IMR-90 (cell line): ENCODE results near the gene MLLT3. TPM values are rescaled to one million over a fixed set of nuclear protein-coding genes. Genes with fewer than 3 reads are reported as not detected.

Experiments
- ATAC-seq: fragments of 200-7000 bp; cut with Tn5 transposase; 2 replicates; pipeline ENCODE4 v1.9.1; 2020; ENCODE audit warnings: low read depth, mild to moderate bottlenecking, moderate library complexity
- BruUV-seq: library from RNA; stranded (reverse); fragments of 400-500 nt; replicated peaks from 2 replicates; lab custom pipeline; 2021; lab: Mats Ljungman, UMichigan
- CTCF ChIA-PET: fragments of 300-600 bp; formaldehyde crosslinking; extraction: SDS; loops from one replicate; lab custom pipeline; 2021; ENCODE audit warnings: antibody characterized with exemption; lab: Yijun Ruan, JAX
- POLR2A ChIA-PET: fragments of 300-600 bp; sonication (Branson Sonifier 250); formaldehyde crosslinking; loops from one replicate; lab custom pipeline; 2022; ENCODE audit warnings: antibody characterized with exemption; ENCODE audit not compliant: unreplicated experiment; lab: Charles Lee
- DNase-seq: peaks from one replicate; pipeline ENCODE4 v3.0.0; 2013
- H2AFZ ChIP-seq: replicated peaks from 2 replicates; pipeline ENCODE3; 2013; ENCODE audit warnings: low read length, mild to moderate bottlenecking; ENCODE audit not compliant: poor library complexity
- H2AK5ac ChIP-seq: 2 replicates; pipeline ENCODE4 v1.6.1; 2013; ENCODE audit warnings: low read depth, low read length, inconsistent platforms
- H2AK9ac ChIP-seq: replicated peaks from 2 replicates; pipeline ENCODE3; 2013; ENCODE audit warnings: mild to moderate bottlenecking, low read depth, low read length, moderate library complexity; ENCODE audit not compliant: poor library complexity
- H2BK120ac ChIP-seq: 2 replicates; pipeline ENCODE4 v1.6.1; 2013; ENCODE audit warnings: low read depth, low read length, inconsistent platforms
- H2BK15ac ChIP-seq: 3 replicates; pipeline ENCODE4 v1.6.1; 2013; ENCODE audit warnings: low read depth, low read length, inconsistent platforms
- H2BK20ac ChIP-seq: 2 replicates; pipeline ENCODE4 v1.6.1; 2013; ENCODE audit warnings: low read depth, mild to moderate bottlenecking, inconsistent platforms, low read length, moderate library complexity
- H2BK5ac ChIP-seq: 2 replicates; pipeline ENCODE4 v1.6.1; 2013; ENCODE audit warnings: mild to moderate bottlenecking, low read depth, low read length, inconsistent platforms; ENCODE audit not compliant: poor library complexity, severe bottlenecking
- H3K14ac ChIP-seq: replicated peaks from 2 replicates; pipeline ENCODE4 v1.6.1; 2013; ENCODE audit warnings: low read depth, low read length, inconsistent platforms
- H3K18ac ChIP-seq: 2 replicates; pipeline ENCODE4 v1.6.1; 2013; ENCODE audit warnings: low read depth, low read length, control low read depth
- H3K23ac ChIP-seq: 2 replicates; pipeline ENCODE4 v1.6.1; 2013; ENCODE audit warnings: low read depth, low read length, inconsistent platforms
- H3K27ac ChIP-seq: 2 replicates; pipeline ENCODE4 v1.5.1; 2013; ENCODE audit warnings: mild to moderate bottlenecking, control low read depth, low read length; ENCODE audit not compliant: insufficient read depth
- H3K27me3 ChIP-seq: 2 replicates; pipeline ENCODE4 v1.6.1; 2013; ENCODE audit warnings: low read length; ENCODE audit not compliant: control insufficient read depth, insufficient read depth
- H3K36me3 ChIP-seq: 2 replicates; pipeline ENCODE4 v1.6.1; 2013; ENCODE audit warnings: low read length, mixed read lengths; ENCODE audit not compliant: control insufficient read depth, insufficient read depth
- H3K4ac ChIP-seq: 2 replicates; pipeline ENCODE4 v1.6.1; 2013; ENCODE audit warnings: low read depth, low read length, inconsistent platforms
- H3K4me1 ChIP-seq: 2 replicates; pipeline ENCODE4 v1.6.1; 2013; ENCODE audit warnings: low read length, mixed read lengths; ENCODE audit not compliant: control insufficient read depth, insufficient read depth
- H3K4me2 ChIP-seq: 2 replicates; pipeline ENCODE4 v1.6.1; 2013; ENCODE audit warnings: low read depth, mild to moderate bottlenecking, control low read depth, low read length, moderate library complexity
- H3K4me3 ChIP-seq: 2 replicates; pipeline ENCODE4 v1.5.1; 2013; ENCODE audit warnings: low read depth, mild to moderate bottlenecking, control low read depth, low read length, moderate library complexity; ENCODE audit not compliant: insufficient read depth
- H3K56ac ChIP-seq: 2 replicates; pipeline ENCODE4 v1.6.1; 2013; ENCODE audit warnings: low read length, inconsistent platforms; ENCODE audit not compliant: insufficient read depth; ENCODE audit errors: extremely low read depth
- H3K79me1 ChIP-seq, 2 experiments: 2 replicates each; pipeline ENCODE4 v1.6.1; 2013; ENCODE audit warnings: low read length in 2 of 2, inconsistent platforms in 1 of 2, low read depth in 1 of 2
- H3K9ac ChIP-seq: 2 replicates; pipeline ENCODE4 v1.6.1; 2013; ENCODE audit warnings: low read depth, low read length, control low read depth
- H3K9me1 ChIP-seq: 2 replicates; pipeline ENCODE4 v1.6.1; 2013; ENCODE audit warnings: low read length, inconsistent platforms; ENCODE audit not compliant: insufficient read depth
- H3K9me3 ChIP-seq: 2 replicates; pipeline ENCODE4 v1.6.1; 2013; ENCODE audit warnings: low read length; ENCODE audit not compliant: control insufficient read depth, insufficient read depth
- H4K20me1 ChIP-seq: 2 replicates; pipeline ENCODE4 v1.6.1; 2013; ENCODE audit warnings: low read length, inconsistent platforms; ENCODE audit not compliant: insufficient read depth
- H4K5ac ChIP-seq: 2 replicates; pipeline ENCODE4 v1.6.1; 2013; ENCODE audit warnings: mild to moderate bottlenecking, low read depth, low read length, control low read depth
- H4K8ac ChIP-seq, 2 experiments: 2 replicates each; pipeline ENCODE4 v1.6.1; 2013; ENCODE audit warnings: low read depth in 2 of 2, low read length in 2 of 2, control low read depth in 1 of 2, inconsistent platforms in 1 of 2
- H4K91ac ChIP-seq: 2 replicates; pipeline ENCODE4 v1.6.1; 2013; ENCODE audit warnings: low read depth, low read length, inconsistent platforms; ENCODE audit not compliant: insufficient read depth
- CEBPB ChIP-seq: IDR thresholded peaks from 2 replicates; pipeline ENCODE4 v1.6.1; 2012; ENCODE audit warnings: low read depth, low read length, improper control_type of control experiment
- CHD1 ChIP-seq: IDR thresholded peaks from 2 replicates; pipeline ENCODE4 v1.6.1; 2012; ENCODE audit warnings: low read depth, low read length, improper control_type of control experiment
- FOS ChIP-seq: fragments of 150-350 bp; IDR thresholded peaks from 2 replicates; pipeline ENCODE4 v1.6.1; 2016; ENCODE audit warnings: low read depth, low read length
- MAFK ChIP-seq: IDR thresholded peaks from 2 replicates; pipeline ENCODE4 v1.6.1; 2012; ENCODE audit warnings: low read depth, low read length, improper control_type of control experiment
- MAZ ChIP-seq: IDR thresholded peaks from 2 replicates; pipeline ENCODE4 v1.6.1; 2012; ENCODE audit warnings: low read depth, mild to moderate bottlenecking, low read length, improper control_type of control experiment, moderate library complexity, borderline replicate concordance
- MXI1 ChIP-seq: IDR thresholded peaks from 2 replicates; pipeline ENCODE4 v1.6.1; 2012; ENCODE audit warnings: low read depth, mild to moderate bottlenecking, low read length, moderate library complexity, borderline replicate concordance
- NFE2L2 ChIP-seq: fragments of 150-350 bp; IDR thresholded peaks from 2 replicates; pipeline ENCODE4 v1.6.1; 2016; ENCODE audit warnings: low read depth, mild to moderate bottlenecking, low read length
- POLR2A ChIP-seq: IDR thresholded peaks from 2 replicates; pipeline ENCODE4 v1.6.1; 2012; ENCODE audit warnings: mild to moderate bottlenecking, low read depth, low read length
- RAD21 ChIP-seq: IDR thresholded peaks from 2 replicates; pipeline ENCODE4 v1.6.1; 2012; ENCODE audit warnings: low read length, improper control_type of control experiment
- RCOR1 ChIP-seq: IDR thresholded peaks from 2 replicates; pipeline ENCODE4 v1.6.1; 2012; ENCODE audit warnings: mild to moderate bottlenecking, low read length, improper control_type of control experiment; ENCODE audit not compliant: insufficient replicate concordance
- RFX5 ChIP-seq: IDR thresholded peaks from 2 replicates; pipeline ENCODE4 v1.8.0; 2012; ENCODE audit warnings: low read depth, mild to moderate bottlenecking, low read length, moderate library complexity
- SMC3 ChIP-seq: fragments of 150-350 bp; IDR thresholded peaks from 2 replicates; pipeline ENCODE4 v1.6.1; 2016; ENCODE audit warnings: low read depth, mild to moderate bottlenecking, antibody characterized with exemption, low read length, moderate library complexity
- WGBS, 2 experiments: methylation state at CpG; one replicate each; pipeline versions ENCODE4 v1.1.5 to v1.1.7; 2013; ENCODE audit warnings: missing lambda C conversion rate in 2 of 2; ENCODE audit not compliant: insufficient read length in 1 of 2; ENCODE audit errors: extremely low coverage in 2 of 2; 5-methylcytosine and 5-hydroxymethylcytosine counted together
- dilution Hi-C: fragments of 300-500 bp; cut with HindIII; formaldehyde crosslinking; loops from one replicate; pipeline ENCODE4 v1.14.3; 2018; ENCODE audit warnings: low sequenced_read_pairs; ENCODE audit not compliant: unreplicated experiment
- in situ Hi-C: fragments of 300-500 bp; cut with MboI; formaldehyde crosslinking; loops from 3 replicates; pipeline ENCODE4 v1.14.3; 2019; ENCODE audit warnings: low sequenced_read_pairs, inconsistent platforms, mixed read lengths
- intact Hi-C: fragments of 100-400 bp; cut with micrococcal nuclease; formaldehyde crosslinking; loops from 2 replicates; pipeline ENCODE4 v1.10.0; 2022
- polyA plus RNA-seq, 3 experiments: library from polyadenylated mRNA; depleted of rRNA; stranded (reverse); fragments of >200 nt; gene quantifications; 2 replicates each; pipeline ENCODE4 v1.2.3, GENCODE V29; 2012; ENCODE audit warnings: low replicate concordance in 1 of 3
- total RNA-seq: library from RNA; depleted of rRNA; stranded (reverse); fragments of >200 nt; gene quantifications from 2 replicates; pipeline ENCODE4 v1.2.3, GENCODE V29; 2012
- TF ChIP-seq, protein P1 (sequence below): conservative IDR thresholded peaks from 2 replicates; pipeline ENCODE4 v1.5.1; 2012; ENCODE audit warnings: mild to moderate bottlenecking, low read depth, low read length, improper control_type of control experiment
- TF ChIP-seq, protein P2 (sequence below): fragments of 150-350 bp; IDR thresholded peaks from 2 replicates; pipeline ENCODE4 v1.6.1; 2017; ENCODE audit warnings: mild to moderate bottlenecking, antibody characterized with exemption, low read length, low read depth
- TF ChIP-seq, protein P3 (sequence below): fragments of 150-350 bp; IDR thresholded peaks from 2 replicates; pipeline ENCODE4 v1.6.1; 2016; ENCODE audit warnings: low read depth, mild to moderate bottlenecking, low read length, moderate library complexity, borderline replicate concordance

MLLT3 gene
- total and polyA plus RNA-seq, 2 of the 4 experiments (the other 2 are of a cell fraction) = 10.4 to 21.1 TPM

DNA sequence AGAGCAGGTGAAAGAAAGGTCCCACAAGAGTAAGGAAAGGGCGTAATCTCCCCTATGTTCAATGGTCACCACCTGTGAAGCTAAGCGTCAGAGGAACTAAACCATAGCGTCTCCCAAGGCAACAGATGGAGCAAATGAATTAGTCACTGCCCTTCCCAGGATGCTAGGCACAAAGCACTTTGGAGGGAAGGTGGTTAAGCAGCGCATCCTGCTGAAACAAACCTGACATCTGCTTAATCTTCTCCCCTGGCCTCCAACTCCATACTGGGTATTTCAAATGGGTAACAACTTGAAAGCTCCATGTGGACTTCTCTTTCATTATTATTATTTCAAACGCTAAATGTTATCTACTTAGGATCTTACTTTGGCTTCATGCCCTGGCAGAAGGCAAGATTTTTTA lies 227.3 kb downstream of the MLLT3 start:
- DNase-seq (no peak), ATAC-seq (no peak)
- Histone ChIP-seq H2BK20ac (no peak overlapping the region), H3K18ac (no peak overlapping the region), H2AK9ac (no peak overlapping the region), H2BK15ac (no peak overlapping the region), H3K9me1 (no peaks in the 10 kb centered on the region), H2BK5ac (no peak overlapping the region), H3K56ac (no peak overlapping the region), H3K9me3 (no peaks in the 10 kb centered on the region), H3K4ac (no peak overlapping the region), H4K5ac (no peak overlapping the region), H4K8ac (no peak overlapping the region), H3K9ac (no peak overlapping the region), H3K23ac (peak overlapping the region; percentile 53; the same call in 1 of the 2 replicates), H4K91ac (no peak overlapping the region), H3K27me3 (no peaks in the 10 kb centered on the region), H4K20me1 (no peaks in the 10 kb centered on the region; the same call in 1 of the 2 replicates), H3K14ac (no peak overlapping the region), H3K27ac (no peak overlapping the region), H3K4me1 (no peaks in the 10 kb centered on the region), H3K36me3 (no peaks in the 10 kb centered on the region), H3K4me2 (no peak overlapping the region), H2AFZ (no peak overlapping the region), H2BK120ac (no peak overlapping the region), H3K79me1 (no peaks in the 10 kb centered on the region), H2AK5ac (no peak overlapping the region), H3K4me3 (no peak overlapping the region)
- dilution Hi-C loops = no loop called here
- CTCF ChIA-PET = no interaction called here
- WGBS, 2 experiments = no CpG with 5 or more reads among the region's 5 CpGs
- in situ Hi-C loops = no loop called here
- intact Hi-C loops = no loop called here
- no TSS peak for BruUV-seq
- TF ChIP-seq RCOR1 = no peak
- TF ChIP-seq POLR2A = no peak
- TF ChIP-seq, protein P1, sequence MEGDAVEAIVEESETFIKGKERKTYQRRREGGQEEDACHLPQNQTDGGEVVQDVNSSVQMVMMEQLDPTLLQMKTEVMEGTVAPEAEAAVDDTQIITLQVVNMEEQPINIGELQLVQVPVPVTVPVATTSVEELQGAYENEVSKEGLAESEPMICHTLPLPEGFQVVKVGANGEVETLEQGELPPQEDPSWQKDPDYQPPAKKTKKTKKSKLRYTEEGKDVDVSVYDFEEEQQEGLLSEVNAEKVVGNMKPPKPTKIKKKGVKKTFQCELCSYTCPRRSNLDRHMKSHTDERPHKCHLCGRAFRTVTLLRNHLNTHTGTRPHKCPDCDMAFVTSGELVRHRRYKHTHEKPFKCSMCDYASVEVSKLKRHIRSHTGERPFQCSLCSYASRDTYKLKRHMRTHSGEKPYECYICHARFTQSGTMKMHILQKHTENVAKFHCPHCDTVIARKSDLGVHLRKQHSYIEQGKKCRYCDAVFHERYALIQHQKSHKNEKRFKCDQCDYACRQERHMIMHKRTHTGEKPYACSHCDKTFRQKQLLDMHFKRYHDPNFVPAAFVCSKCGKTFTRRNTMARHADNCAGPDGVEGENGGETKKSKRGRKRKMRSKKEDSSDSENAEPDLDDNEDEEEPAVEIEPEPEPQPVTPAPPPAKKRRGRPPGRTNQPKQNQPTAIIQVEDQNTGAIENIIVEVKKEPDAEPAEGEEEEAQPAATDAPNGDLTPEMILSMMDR = no peak
- no peak for TF ChIP-seq FOS
- no peak for TF ChIP-seq RAD21
- no peak for TF ChIP-seq MAZ
- no peak for TF ChIP-seq MAFK
- TF ChIP-seq, protein P2, sequence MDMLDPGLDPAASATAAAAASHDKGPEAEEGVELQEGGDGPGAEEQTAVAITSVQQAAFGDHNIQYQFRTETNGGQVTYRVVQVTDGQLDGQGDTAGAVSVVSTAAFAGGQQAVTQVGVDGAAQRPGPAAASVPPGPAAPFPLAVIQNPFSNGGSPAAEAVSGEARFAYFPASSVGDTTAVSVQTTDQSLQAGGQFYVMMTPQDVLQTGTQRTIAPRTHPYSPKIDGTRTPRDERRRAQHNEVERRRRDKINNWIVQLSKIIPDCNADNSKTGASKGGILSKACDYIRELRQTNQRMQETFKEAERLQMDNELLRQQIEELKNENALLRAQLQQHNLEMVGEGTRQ = no peak
- TF ChIP-seq, protein P3, sequence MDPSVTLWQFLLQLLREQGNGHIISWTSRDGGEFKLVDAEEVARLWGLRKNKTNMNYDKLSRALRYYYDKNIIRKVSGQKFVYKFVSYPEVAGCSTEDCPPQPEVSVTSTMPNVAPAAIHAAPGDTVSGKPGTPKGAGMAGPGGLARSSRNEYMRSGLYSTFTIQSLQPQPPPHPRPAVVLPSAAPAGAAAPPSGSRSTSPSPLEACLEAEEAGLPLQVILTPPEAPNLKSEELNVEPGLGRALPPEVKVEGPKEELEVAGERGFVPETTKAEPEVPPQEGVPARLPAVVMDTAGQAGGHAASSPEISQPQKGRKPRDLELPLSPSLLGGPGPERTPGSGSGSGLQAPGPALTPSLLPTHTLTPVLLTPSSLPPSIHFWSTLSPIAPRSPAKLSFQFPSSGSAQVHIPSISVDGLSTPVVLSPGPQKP = no peak
- TF ChIP-seq NFE2L2 = no peak
- no peak for TF ChIP-seq RFX5
- TF ChIP-seq SMC3 = no peak
- TF ChIP-seq CEBPB = no peak
- no peak for TF ChIP-seq MXI1
- TF ChIP-seq CHD1 = no peak
- POLR2A ChIA-PET = no interaction called here
